Measurements from ENCODE around the gene MCHR1.

- TF ChIP-seq CTCF (IDR thresholded peaks at IDR 0.05) (no peak), POLR2A (IDR thresholded peaks at IDR 0.05) (no peak)
These were observed 10.5 kb upstream of the MCHR1 start for GRCh38 chr22:40668611-40669411.
